ENCODE data around the gene CACNA1C. TPM values are rescaled to one million over a fixed set of nuclear protein-coding genes. Genes with fewer than 3 reads are reported as not detected.
A peak's percentile ranks its signal among the peaks of the same experiment; 100 is the strongest.

CACNA1C gene
- total and polyA plus RNA-seq, 2 of the 4 experiments (the other 2 are of a cell fraction), result 1.6 to 2.6 TPM

GRCh38 chr12:2267703-2268470 is 215.1 kb downstream of the CACNA1C start:
- no peak for TF ChIP-seq RFX5 (IDR thresholded peaks at IDR 0.05; ENCODE audit: low read depth, low read length)
- no peak for TF ChIP-seq BHLHE40 (IDR thresholded peaks at IDR 0.05; ENCODE audit: low read depth, low read length)
- peak; percentile 75; the same call in 1 of the 2 replicates for TF ChIP-seq MAZ (IDR thresholded peaks at IDR 0.05; ENCODE audit: borderline replicate concordance, low read depth, low read length)
- Histone ChIP-seq H3K56ac (ENCODE audit: extremely low read depth, insufficient read depth, low read length) (peak overlapping the region; percentile 71), H4K91ac (ENCODE audit: insufficient read depth, low read depth, low read length) (peak overlapping the region; percentile 96), H3K36me3 (ENCODE audit: control insufficient read depth, insufficient read depth, low read length) (no peaks in the 10 kb centered on the region), H3K14ac (replicated peaks; ENCODE audit: low read depth, low read length) (peak overlapping the region; percentile 88), H3K79me1 (ENCODE audit: low read depth in 1 of 2, low read length in 2 of 2) (peaks cover 17 to 50% of the 10 kb centered on the region in 2 experiments; a peak in 3 of 4 replicates), H3K4me1 (ENCODE audit: control insufficient read depth, insufficient read depth, low read length) (peaks cover 47% of the 10 kb centered on the region), H3K27me3 (ENCODE audit: control insufficient read depth, insufficient read depth, low read length) (no peaks in the 10 kb centered on the region), H2BK15ac (ENCODE audit: low read depth, low read length) (peak overlapping the region; percentile 92; the same call in 2 of the 3 replicates), H2BK120ac (ENCODE audit: low read depth, low read length) (peak overlapping the region; percentile 99), H3K4me3 (ENCODE audit: insufficient read depth, low read depth, low read length) (no peak overlapping the region), H3K27ac (ENCODE audit: insufficient read depth, low read length) (peak overlapping the region; percentile 32), H2AK5ac (ENCODE audit: low read depth, low read length) (peak overlapping the region; percentile 90), H3K9me3 (ENCODE audit: control insufficient read depth, insufficient read depth, low read length) (no peaks in the 10 kb centered on the region), H4K5ac (ENCODE audit: low read depth, low read length) (peak overlapping the region; percentile 45), H4K20me1 (ENCODE audit: insufficient read depth, low read length) (no peaks in the 10 kb centered on the region), H3K23ac (ENCODE audit: low read depth, low read length) (peak overlapping the region; percentile 39), H3K4ac (ENCODE audit: low read depth, low read length) (peak overlapping the region; percentile 97), H2AK9ac (replicated peaks; ENCODE audit: low read depth, low read length, poor library complexity) (no peak overlapping the region), H2BK5ac (ENCODE audit: low read depth, low read length, poor library complexity, severe bottlenecking) (peak overlapping the region; percentile 94), H2BK20ac (ENCODE audit: low read depth, low read length) (peak overlapping the region; percentile 98), H3K18ac (ENCODE audit: low read depth, low read length) (peak overlapping the region; percentile 81), H2AFZ (replicated peaks; ENCODE audit: low read length, poor library complexity) (peak overlapping the region; percentile 39), H3K4me2 (ENCODE audit: low read depth, low read length) (no peak overlapping the region), H3K9me1 (ENCODE audit: insufficient read depth, low read length) (peaks cover 55% of the 10 kb centered on the region), H4K8ac (ENCODE audit: low read depth in 2 of 2, low read length in 2 of 2) (peak overlapping the region; percentile 43 to 93; a peak in 3 of 4 replicates), H3K9ac (ENCODE audit: low read depth, low read length) (no peak overlapping the region)
- dilution Hi-C loops (cut with HindIII; ENCODE audit: low sequenced_read_pairs, unreplicated experiment), result no loop called here
- no TSS peak for BruUV-seq (replicated peaks)
- DNase-seq, result peak; percentile 54
- ChIA-PET CTCF (interaction anchor here (0.5 to 1.5 kb wide), 2 partner anchors 127 to 207 kb away, joined by 3 to 4 read pairs; no protein-coding TSS in a partner anchor), POLR2A (ENCODE audit: unreplicated experiment) (no interaction called here)
- WGBS, 2 experiments (ENCODE audit: extremely low coverage in 2 of 2, insufficient read length in 1 of 2), result 75% methylated on average over 6 of the region's 13 CpGs; no CpG with 5 or more reads in 1 of the 2 experiments
- in situ Hi-C loops (cut with MboI; ENCODE audit: low sequenced_read_pairs), result no loop called here
- intact Hi-C loops (cut with micrococcal nuclease), result loop anchor here (5.0 kb wide), 1 partner anchor 86 kb away; no protein-coding TSS in a partner anchor
- peak; percentile 21 for ATAC-seq (ENCODE audit: low read depth)

Data from IMR-90 (cell line).